Right cardiac atrium (tissue), 5 donors: ENCODE results near the gene VPS35L. TPM values are rescaled to one million over a fixed set of nuclear protein-coding genes. Genes with fewer than 3 reads are reported as not detected.

Source experiments
- ATAC-seq, 2 donors: fragments of 200-7000 bp; cut with Tn5 transposase; one replicate each; pipeline versions ENCODE4 v1.8.0 to v1.9.1; 2020; ENCODE audit warnings: moderate library complexity in 2 of 2, mild to moderate bottlenecking in 1 of 2
- DNase-seq, 3 donors: peaks; one replicate each; pipeline ENCODE4 v3.0.0-alpha.2; 2020
- H3K27ac ChIP-seq: one replicate; pipeline ENCODE4 v1.5.1; 2013; ENCODE audit warnings: mild to moderate bottlenecking, low read length, control low read depth, moderate library complexity
- H3K27me3 ChIP-seq: one replicate; pipeline ENCODE4 v1.6.1; 2013; ENCODE audit not compliant: control insufficient read depth, insufficient read depth
- H3K4me1 ChIP-seq: one replicate; pipeline ENCODE4 v1.6.1; 2013; ENCODE audit warnings: low read length; ENCODE audit not compliant: control insufficient read depth, insufficient read depth
- H3K4me3 ChIP-seq: one replicate; pipeline ENCODE4 v1.5.1; 2013; ENCODE audit warnings: low read length, control low read depth
- H3K9me3 ChIP-seq: one replicate; pipeline ENCODE4 v1.6.1; 2013; ENCODE audit warnings: low read length; ENCODE audit not compliant: control insufficient read depth
- WGBS: extraction: QIAGEN DNeasy Blood & Tissue Kit; methylation state at CpG from one replicate; pipeline ENCODE4 v1.1.7; 2013; 5-methylcytosine and 5-hydroxymethylcytosine counted together
- intact Hi-C, 4 donors: fragments of 100-400 bp; cut with DNase I; formaldehyde crosslinking; loops; one replicate each; pipeline versions ENCODE4 v1.11.0 to v1.14.0; 2022 to 2023
- polyA plus RNA-seq: library from polyadenylated mRNA; stranded (reverse); fragments of 200-250 nt; gene quantifications from one replicate; pipeline ENCODE4 v1.2.3, GENCODE V29; 2013
- total RNA-seq, 4 donors: library from RNA; stranded (reverse); fragmentation: NEBNext Ultra II Directional; extraction: Animal tissue kit (Norgen Biotek cat#: 25700); gene quantifications; one replicate each; pipeline ENCODE4 v1.2.1, GENCODE V29; 2021
- donor health status: healthy with polysubstance abuse.
- donor health status: DM: no; HTN: yes; CAD: no.
- donor health status: DM: no; HTN: no; CAD: no.
- donor health status: DM: no; HTN: yes; CAD: no; lungs with severe emphysema.
- donor health status: DM: yes; HTN: yes; CAD: no.

Gene VPS35L
- total and polyA plus RNA-seq, 5 donors = 19.8 to 40.1 (median 33.1) TPM

DNA sequence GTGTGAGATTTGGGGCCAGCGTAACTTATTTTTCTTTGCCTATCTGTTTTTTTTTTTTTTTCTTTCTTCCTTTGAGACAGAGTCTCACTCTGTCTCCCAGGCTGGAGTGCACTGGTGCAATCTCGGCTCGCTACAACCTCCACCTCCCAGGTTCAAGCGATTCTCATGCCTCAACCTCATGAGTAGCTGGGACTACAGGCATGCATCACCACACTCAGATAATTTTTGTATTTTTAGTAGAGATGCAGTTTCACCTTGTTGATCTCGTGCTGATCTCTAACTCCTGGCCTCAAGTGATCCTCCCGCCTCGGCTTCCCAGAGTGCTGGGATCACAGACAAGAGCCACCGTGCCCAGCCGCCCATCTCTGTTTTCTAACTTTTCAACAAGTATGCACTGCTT, 63.4 kb downstream of the VPS35L start:
- H3K9me3 ChIP-seq = no peaks in the 10 kb centered on the region
- no peak overlapping the region for H3K4me3 ChIP-seq
- H3K27ac ChIP-seq = no peak overlapping the region
- H3K27me3 ChIP-seq = no peaks in the 10 kb centered on the region
- intact Hi-C loops = no loop called here
- 93% methylated on average over 9 of the region's 9 CpGs for WGBS
- DNase-seq (no peak), ATAC-seq (no peak)
- no peaks in the 10 kb centered on the region for H3K4me1 ChIP-seq

DNA sequence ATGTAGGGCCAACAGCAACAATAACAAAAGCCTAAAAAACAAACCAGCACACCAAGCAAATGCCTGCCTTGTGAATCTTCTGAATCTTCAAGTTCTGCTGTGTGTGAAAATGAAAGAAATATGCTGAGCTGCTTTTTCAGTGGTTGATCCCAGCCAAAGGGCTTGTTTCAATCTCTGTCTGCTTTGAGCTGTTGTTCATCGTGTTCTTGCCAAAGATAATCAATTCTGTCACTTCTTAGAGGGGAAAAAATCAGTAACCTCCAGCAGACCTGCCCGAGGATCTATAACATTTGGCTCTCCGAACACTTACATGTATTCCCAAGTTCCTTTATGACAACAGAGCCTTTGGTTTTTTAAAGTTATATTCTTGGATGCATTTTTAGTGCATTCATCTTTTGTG, 65.9 kb downstream of the VPS35L start:
- Histone ChIP-seq H3K9me3 (no peaks in the 10 kb centered on the region), H3K27ac (no peak overlapping the region), H3K27me3 (no peaks in the 10 kb centered on the region), H3K4me1 (no peaks in the 10 kb centered on the region), H3K4me3 (no peak overlapping the region)
- no peak for DNase-seq
- intact Hi-C loops = no loop called here
- no peak for ATAC-seq
- WGBS = 62% methylated on average over 3 of the region's 3 CpGs

DNA sequence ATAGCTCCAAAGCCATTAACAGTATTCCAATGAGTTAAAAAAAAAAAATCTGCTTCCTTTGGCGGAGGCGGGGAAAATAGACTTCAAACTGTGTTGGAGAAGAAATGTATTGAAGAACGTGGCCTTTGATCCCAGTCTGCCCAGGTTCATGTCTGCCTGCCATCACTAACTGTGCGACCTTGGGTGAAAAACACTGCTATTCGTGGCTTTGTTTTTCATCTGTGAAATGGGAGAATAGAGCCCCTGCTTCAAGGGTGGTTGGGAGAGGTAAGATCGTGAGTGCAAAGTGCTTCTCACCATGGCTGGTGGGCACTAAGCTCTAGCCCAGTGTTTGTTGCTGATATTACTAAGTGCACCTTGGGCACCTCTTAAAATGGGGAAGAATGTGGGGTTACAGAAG, 69.5 kb downstream of the VPS35L start:
- intact Hi-C loops = no loop called here
- Histone ChIP-seq H3K27ac (no peak overlapping the region), H3K9me3 (no peaks in the 10 kb centered on the region), H3K27me3 (no peaks in the 10 kb centered on the region), H3K4me1 (no peaks in the 10 kb centered on the region), H3K4me3 (no peak overlapping the region)
- DNase-seq = no peak
- WGBS = 93% methylated on average over 6 of the region's 6 CpGs
- ATAC-seq = no peak

DNA sequence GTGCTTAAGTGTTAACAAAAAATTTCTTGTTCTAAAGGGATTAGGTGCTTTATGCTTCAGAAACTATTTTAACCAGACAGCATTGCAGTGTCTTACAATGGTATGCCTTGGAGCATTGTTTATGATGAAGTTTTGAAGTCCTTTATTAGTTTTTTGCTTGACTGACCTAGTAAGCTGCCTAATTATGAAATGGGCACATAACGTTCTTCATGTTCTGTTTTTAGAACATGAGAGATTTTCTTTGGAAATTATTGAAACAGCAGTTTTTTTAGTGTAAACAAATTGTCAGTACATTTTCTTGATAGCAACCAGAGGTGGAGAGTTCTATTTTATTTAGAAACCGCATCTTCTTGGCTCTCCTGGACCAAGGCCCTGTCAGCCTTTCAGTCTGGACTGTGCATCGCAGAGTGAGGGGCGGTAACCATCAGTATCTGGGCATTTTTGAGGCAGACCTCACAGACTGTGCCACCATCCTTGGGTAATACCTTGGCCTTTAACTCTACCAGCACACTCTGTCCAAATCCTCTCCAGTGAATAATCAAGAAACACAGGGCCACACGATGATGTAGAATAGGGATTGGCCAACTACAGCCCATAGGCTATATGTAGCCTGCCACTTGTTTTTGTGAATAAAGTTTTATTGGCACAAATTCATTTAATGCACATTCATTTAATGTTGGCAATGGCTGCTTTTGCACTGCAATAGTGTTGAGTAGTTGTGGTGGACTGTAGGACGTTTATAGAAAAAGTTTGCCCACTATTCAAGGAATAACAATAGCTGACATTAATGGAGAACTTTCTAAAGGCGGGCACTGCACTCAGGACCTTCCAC, 81.1 kb downstream of the VPS35L start:
- ATAC-seq (peak in 1 of 2 donors; percentile 22), DNase-seq (no peak)
- Histone ChIP-seq H3K9me3 (no peaks in the 10 kb centered on the region), H3K27me3 (no peaks in the 10 kb centered on the region), H3K4me3 (no peak overlapping the region), H3K4me1 (peaks cover 2% of the 10 kb centered on the region), H3K27ac (no peak overlapping the region)
- WGBS = 82% methylated on average over 7 of the region's 7 CpGs
- intact Hi-C loops = no loop called here

DNA sequence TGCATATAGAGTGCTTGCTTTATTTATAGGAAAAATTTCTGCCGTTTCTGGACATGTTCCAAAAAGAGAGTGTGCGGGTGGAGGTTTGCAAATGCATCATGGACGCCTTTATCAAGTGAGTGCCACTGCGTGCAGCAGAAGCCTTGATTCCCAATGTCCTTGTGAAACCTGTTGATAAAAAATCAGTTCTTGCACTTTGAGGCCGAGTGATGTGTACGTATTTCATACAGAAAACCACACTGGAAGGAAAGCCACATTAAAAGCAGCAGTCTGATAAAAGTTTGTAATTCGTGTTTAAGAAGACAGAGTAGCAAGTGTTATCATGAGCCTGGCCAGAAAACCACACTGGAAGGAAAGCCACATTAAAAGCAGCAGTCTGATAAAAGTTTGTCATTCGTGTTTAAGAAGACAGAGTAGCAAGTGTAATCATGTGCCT, 84.5 kb downstream of the VPS35L start:
- no peaks in the 10 kb centered on the region for H3K9me3 ChIP-seq
- peaks cover 5% of the 10 kb centered on the region for H3K4me1 ChIP-seq
- intact Hi-C loops = loop anchor here in 2 of 4 donors (10.0 kb wide), 2 partner anchors 55 to 75 kb away; no protein-coding TSS in a partner anchor
- ATAC-seq (peak in 1 of 2 donors; percentile 18), DNase-seq (no peak)
- H3K27me3 ChIP-seq = no peaks in the 10 kb centered on the region
- no peak overlapping the region for H3K4me3 ChIP-seq
- H3K27ac ChIP-seq = peak overlapping the region; percentile 64
- 24% methylated on average over 8 of the region's 8 CpGs for WGBS

DNA sequence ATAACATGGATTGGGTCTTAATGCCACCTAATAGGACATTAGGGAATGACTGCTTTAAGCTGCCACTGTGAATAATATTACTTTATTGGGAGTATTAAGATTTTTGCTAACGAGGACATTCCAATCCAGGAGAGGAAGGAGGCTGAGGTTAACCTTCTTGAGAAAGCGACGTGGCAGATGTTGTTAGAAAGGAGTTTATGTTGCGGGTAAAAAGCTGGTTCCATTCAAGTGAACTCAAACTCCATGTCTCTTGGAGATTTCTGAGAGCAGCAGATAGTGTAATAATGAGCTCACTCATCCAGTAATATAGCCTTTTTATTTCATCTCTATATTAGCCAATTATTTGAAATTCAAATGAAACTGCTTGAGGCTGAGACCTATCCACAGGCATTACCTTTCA, 87.0 kb downstream of the VPS35L start:
- DNase-seq (no peak), ATAC-seq (no peak)
- Histone ChIP-seq H3K27ac (no peak overlapping the region), H3K4me3 (no peak overlapping the region), H3K9me3 (no peaks in the 10 kb centered on the region), H3K4me1 (peaks cover 7% of the 10 kb centered on the region), H3K27me3 (no peaks in the 10 kb centered on the region)
- intact Hi-C loops = loop anchor here in 2 of 4 donors (10.0 kb wide), 2 partner anchors 52 to 78 kb away; no protein-coding TSS in a partner anchor
- 88% methylated on average over 4 of the region's 4 CpGs for WGBS

DNA sequence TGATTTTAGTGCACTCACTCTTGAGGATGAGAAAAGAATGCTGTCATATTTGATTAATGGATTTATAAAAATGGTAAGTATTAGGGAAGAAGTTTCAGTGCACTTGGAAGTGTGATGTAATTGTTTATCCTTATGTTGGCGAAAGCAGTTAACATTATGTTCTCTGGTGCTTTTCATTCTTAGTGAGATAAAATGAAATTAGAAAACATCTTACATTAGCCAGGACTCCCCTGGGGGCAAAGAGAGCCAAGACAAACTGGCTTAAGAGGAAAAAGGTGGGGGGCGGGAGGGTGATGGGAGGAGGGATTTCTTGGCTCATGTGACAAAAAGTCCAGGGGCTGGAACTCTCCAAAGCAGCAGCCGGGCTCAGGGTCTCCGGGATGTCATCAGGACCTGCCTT, 89.4 kb downstream of the VPS35L start:
- DNase-seq (peak; percentile 78 to 94 (median 86)), ATAC-seq (peak; percentile 84 to 92)
- intact Hi-C loops = loop anchor here in 2 of 4 donors (10.0 kb wide), 2 partner anchors 50 to 80 kb away; no protein-coding TSS in a partner anchor
- H3K27me3 ChIP-seq = no peaks in the 10 kb centered on the region
- H3K4me3 ChIP-seq = peak overlapping the region; percentile 26
- 49% methylated on average over 4 of the region's 4 CpGs for WGBS
- peaks cover 5% of the 10 kb centered on the region for H3K4me1 ChIP-seq
- no peak overlapping the region for H3K27ac ChIP-seq
- no peaks in the 10 kb centered on the region for H3K9me3 ChIP-seq

DNA sequence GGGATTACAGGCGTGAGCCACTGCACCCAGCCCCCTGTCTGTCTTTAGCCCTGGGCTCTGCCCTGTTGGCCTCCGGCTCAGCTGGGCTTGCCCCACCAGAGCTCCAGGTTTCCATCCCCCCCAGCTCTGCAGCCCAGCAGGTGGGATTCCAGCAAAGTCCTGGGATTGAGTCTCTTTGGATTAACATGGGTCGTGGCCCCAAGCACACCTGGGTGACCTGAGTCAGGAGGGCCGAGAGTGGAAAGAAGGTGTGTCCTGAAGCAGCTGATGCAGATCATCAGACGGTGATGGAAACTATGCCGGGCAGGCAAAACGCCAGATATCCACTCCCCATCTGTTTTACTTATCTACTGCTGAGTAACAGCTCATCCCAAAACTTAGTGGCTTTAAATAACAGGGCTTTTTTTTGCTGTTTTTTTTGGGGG, 90.1 kb downstream of the VPS35L start:
- ATAC-seq (peak; percentile 76 to 84), DNase-seq (peak; percentile 65 to 86 (median 74))
- H3K9me3 ChIP-seq = no peaks in the 10 kb centered on the region
- no peak overlapping the region for H3K4me3 ChIP-seq
- 36% methylated on average over 7 of the region's 7 CpGs for WGBS
- H3K4me1 ChIP-seq = peaks cover 5% of the 10 kb centered on the region
- no peaks in the 10 kb centered on the region for H3K27me3 ChIP-seq
- intact Hi-C loops = loop anchor here in 2 of 4 donors (10.0 kb wide), 2 partner anchors 49 to 81 kb away; no protein-coding TSS in a partner anchor
- H3K27ac ChIP-seq = peak overlapping the region; percentile 80

DNA sequence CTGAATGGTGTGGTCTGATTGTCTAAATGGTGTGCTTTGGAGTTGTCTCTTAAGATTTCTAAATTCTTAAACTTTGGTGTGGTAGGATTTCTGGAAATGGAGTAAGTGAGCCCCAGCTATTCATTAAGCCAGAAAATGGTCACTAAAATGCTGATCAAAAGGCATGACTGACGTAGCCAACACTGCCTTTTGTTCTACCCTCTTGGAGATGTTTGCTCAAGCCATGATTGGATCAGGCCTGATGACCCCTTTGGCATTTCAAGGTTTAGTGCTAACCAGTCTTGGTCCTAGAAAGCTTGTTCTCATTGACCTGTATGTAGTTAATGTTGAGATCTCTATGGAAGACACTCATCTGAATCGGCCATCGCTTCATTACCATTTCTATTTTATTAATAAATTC, 94.5 kb downstream of the VPS35L start:
- Histone ChIP-seq H3K9me3 (no peaks in the 10 kb centered on the region), H3K4me1 (peaks cover 2% of the 10 kb centered on the region), H3K4me3 (no peak overlapping the region), H3K27ac (no peak overlapping the region), H3K27me3 (no peaks in the 10 kb centered on the region)
- intact Hi-C loops = loop anchor here in 2 of 4 donors (10.0 kb wide), 2 partner anchors 45 to 85 kb away; no protein-coding TSS in a partner anchor
- ATAC-seq (no peak), DNase-seq (no peak)
- 94% methylated on average over 3 of the region's 3 CpGs for WGBS

DNA sequence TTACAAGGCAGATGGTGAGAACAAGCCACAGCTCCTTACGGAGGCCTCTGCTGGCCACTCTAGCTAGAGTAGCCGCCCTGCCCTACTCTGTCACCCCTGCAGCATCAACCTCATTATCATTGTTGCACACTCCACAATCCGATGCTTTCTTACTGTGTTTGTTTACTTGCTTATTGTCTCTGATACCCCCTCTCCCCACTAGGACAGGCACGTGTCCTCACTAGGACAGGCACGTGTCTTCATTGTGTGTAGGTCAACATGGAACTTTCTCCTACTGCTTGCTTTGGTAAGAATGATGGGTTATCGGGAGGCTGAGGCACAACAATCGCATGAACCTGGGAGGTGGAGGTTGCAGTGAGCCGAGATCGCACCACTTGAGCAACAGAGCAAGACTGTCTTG, 98.6 kb downstream of the VPS35L start:
- DNase-seq = no peak

DNA sequence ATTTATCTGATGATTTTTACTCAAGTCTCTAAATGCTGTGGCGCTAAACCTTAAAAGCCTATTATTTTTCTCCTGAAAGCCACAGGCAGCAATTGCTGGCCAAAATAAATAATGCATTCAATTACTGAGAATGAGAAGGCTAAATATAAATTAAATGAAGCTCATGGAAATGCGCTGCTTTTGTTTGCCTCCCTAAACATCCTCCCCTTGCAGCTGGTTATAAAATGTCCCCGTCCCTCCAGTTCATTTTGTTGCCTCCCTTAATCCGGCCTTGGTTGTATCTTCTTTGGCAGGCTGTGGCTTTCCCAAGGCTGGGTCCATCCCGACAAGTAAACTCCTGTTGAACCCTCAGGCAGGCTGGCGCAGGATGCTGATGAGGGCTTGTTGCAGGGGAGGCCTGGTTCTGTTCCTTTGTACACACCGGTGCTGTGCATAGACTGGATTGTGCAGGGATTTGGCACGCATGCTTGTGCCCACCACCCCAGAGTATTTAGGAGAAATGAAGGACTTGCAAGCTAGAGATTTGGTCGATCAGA, 99.8 kb downstream of the VPS35L start:
- no peak for ATAC-seq
- Histone ChIP-seq H3K4me3 (no peak overlapping the region), H3K9me3 (no peaks in the 10 kb centered on the region), H3K27me3 (no peaks in the 10 kb centered on the region), H3K27ac (no peak overlapping the region), H3K4me1 (no peaks in the 10 kb centered on the region)
- intact Hi-C loops = no loop called here
- WGBS = 87% methylated on average over 9 of the region's 9 CpGs
- DNase-seq = no peak

More for the DNA sequence above, 98.6 kb downstream of the VPS35L start:
- intact Hi-C loops = no loop called here
- no peak overlapping the region for H3K27ac ChIP-seq
- H3K4me1 ChIP-seq = no peaks in the 10 kb centered on the region
- ATAC-seq = no peak
- H3K27me3 ChIP-seq = no peaks in the 10 kb centered on the region
- H3K9me3 ChIP-seq = no peaks in the 10 kb centered on the region
- 93% methylated on average over 9 of the region's 9 CpGs for WGBS
- H3K4me3 ChIP-seq = no peak overlapping the region
